Heart left ventricle (tissue), 13 donors: ENCODE results near the gene ASB2.

Experiments
- CTCF ChIP-seq, 12 donors: fragments of 200-600 bp; sonication (generic) in 4 of 12; IDR thresholded peaks; one replicate each; pipeline versions ENCODE4 v1.5.0 to v1.8.0; 2018 to 2022; ENCODE audit warnings: antibody characterized with exemption in 12 of 12, mild to moderate bottlenecking in 5 of 12
- POLR2A ChIP-seq, 2 donors: fragments of 450-650 bp; IDR thresholded peaks; one replicate each; pipeline ENCODE4 v1.6.1; 2017; ENCODE audit warnings: antibody characterized with exemption in 2 of 2, mild to moderate bottlenecking in 2 of 2, moderate library complexity in 2 of 2
- donor health status: ischemic (EF 13 %, LVEDD 7.1; RV severe dilation, severe dysfunction).
- donor health status: DM: no; HTN: yes; CAD: no.
- donor health status: DM: no; HTN: no; CAD: no.
- donor health status: ischemic (EF 25% LVEDD 6.9; RV normal size, moderate dysfunction).
- donor health status: ischemic (EF 25% LVEDD 5.7; RV mildly dilated, moderate dysfunction).
- donor health status: ischemic (EF 35%, LVEDD 5.7; RV mildly dilated, moderate dysfunction).
- donor health status: nonischemic (EF 11% LVEDD 7.7; RV severe dilation, severe dysfunction).
- donor health status: DM: yes; HTN: yes; CAD: no.
- donor health status: PGD.
- donor health status: ischemic (EF 29% LVEDD 5.4; RV normal size, mild dysfunction).
- donor health status: nonischemic (EF 23%, LVEDD 6.1; RV moderate dilation, normal function).

DNA sequence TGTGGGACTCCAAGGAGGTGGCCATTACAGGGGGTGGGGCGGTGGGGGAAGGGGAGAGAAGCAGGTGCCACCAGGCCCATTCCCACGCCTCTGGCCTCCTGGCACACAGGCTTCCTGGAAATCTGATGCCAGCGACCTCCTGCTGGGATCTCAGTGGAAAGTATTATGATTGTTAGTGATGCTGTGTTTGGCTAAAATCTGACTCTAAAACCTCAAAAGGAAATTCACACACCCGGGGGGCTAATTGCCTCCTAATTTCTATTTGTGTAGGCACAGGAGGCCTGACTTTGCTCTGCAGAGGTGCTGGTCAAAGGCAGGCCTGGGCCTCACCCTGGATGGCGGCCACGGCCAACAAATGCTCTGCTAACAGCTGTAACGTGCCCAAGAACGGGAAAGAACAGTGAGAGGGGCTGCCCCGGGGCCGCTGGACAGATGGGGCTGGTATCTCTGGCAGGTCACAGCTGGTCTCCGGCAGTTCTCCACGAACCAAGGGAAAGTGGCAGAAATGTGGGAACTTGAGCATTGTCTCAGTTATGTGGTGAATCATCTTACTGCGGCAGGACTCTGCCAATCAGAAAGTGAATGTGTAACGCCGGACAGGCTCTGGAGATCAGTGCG is 35.0 kb downstream of the ASB2 start:
- TF ChIP-seq POLR2A (IDR thresholded peaks at IDR 0.05) (no peak), CTCF (IDR thresholded peaks at IDR 0.05) (no peak)
